Body of pancreas (tissue), 4 donors: ENCODE data around the gene RUVBL2.

Source experiments
- CTCF ChIP-seq, 7 experiments: fragments of 450-650 bp in 4 of 7; fragments of 200-600 bp in 3 of 7; sonication (generic) in 3 of 7; IDR thresholded peaks; one replicate each; pipeline ENCODE4 v1.5.1; 2016 to 2019; ENCODE audit warnings: antibody characterized with exemption in 7 of 7
- POLR2A ChIP-seq, 3 donors: fragments of 450-650 bp; IDR thresholded peaks; one replicate each; pipeline ENCODE4 v1.6.1; 2016; ENCODE audit warnings: antibody characterized with exemption in 3 of 3, mild to moderate bottlenecking in 2 of 3

- TF ChIP-seq POLR2A (IDR thresholded peaks at IDR 0.05) (no peak), CTCF (IDR thresholded peaks at IDR 0.05) (no peak)
Observed at GRCh38 chr19:48946463-48947257, 47.0 kb upstream of the RUVBL2 start.
